Left ventricle myocardium inferior (tissue), 1 donor: Measurements from ENCODE around the gene PCDHB1. TPM values are rescaled to one million over a fixed set of nuclear protein-coding genes. Genes with fewer than 3 reads are reported as not detected.

ENCODE experiments used
- DNase-seq: peaks from one replicate; pipeline ENCODE4 v3.0.0-alpha.2; 2020
- H3K27ac ChIP-seq: fragments of 200-600 bp; replicated peaks from 2 replicates; pipeline ENCODE4 v1.8.0; 2021
- H3K27me3 ChIP-seq: fragments of 200-600 bp; 2 replicates; pipeline ENCODE4 v1.8.0; 2021; ENCODE audit warnings: low read depth
- H3K36me3 ChIP-seq: fragments of 200-600 bp; 2 replicates; pipeline ENCODE4 v1.8.0; 2021
- H3K4me1 ChIP-seq: fragments of 200-600 bp; 2 replicates; pipeline ENCODE4 v1.8.0; 2021
- H3K4me3 ChIP-seq: fragments of 200-600 bp; 2 replicates; pipeline ENCODE4 v1.8.0; 2021; ENCODE audit warnings: mild to moderate bottlenecking, moderate library complexity
- H3K9me3 ChIP-seq: fragments of 200-600 bp; replicated peaks from 2 replicates; pipeline ENCODE4 v1.8.0; 2021
- intact Hi-C: fragments of 100-400 bp; cut with micrococcal nuclease; formaldehyde crosslinking; loops from one replicate; pipeline ENCODE4 v1.11.0; 2022
- total RNA-seq: library from RNA; stranded (reverse); fragmentation: NEBNext Ultra II Directional; extraction: Animal tissue kit (Norgen Biotek cat#: 25700); gene quantifications from one replicate; pipeline ENCODE4 v1.2.1, GENCODE V29; 2021
- TF ChIP-seq, protein P1 (sequence below): fragments of 200-600 bp; IDR thresholded peaks from 2 replicates; pipeline ENCODE4 v1.8.0; 2021; ENCODE audit warnings: antibody characterized with exemption, mild to moderate bottlenecking, borderline replicate concordance
- donor health status: DM: no; HTN: yes; CAD: no; lungs with severe emphysema.

Gene PCDHB1
- total RNA-seq, 1 donor from 2014 or later = not detected

DNA sequence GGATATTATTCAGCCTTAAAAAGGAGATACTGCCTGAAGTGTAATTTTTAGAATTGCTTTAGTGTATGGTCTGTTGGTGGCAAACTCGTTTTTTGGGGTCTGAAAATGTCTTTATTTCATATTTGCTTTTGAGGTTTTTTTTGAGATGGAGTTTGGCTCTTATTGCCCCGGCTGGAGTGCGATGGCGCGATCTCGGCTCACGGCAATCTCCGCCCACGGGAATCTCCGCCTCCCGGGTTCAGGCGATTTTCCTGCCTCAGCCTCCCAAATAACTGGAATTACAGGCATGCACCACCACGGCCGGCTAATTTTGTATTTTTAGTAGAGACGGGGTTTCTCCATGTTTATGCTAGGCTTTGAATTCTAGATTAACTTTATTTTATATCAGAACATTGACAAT is 20.2 kb upstream of the PCDHB1 start:
- intact Hi-C loops = no loop called here
- Histone ChIP-seq H3K27me3 (peaks cover 25% of the 10 kb centered on the region), H3K36me3 (no peaks in the 10 kb centered on the region), H3K27ac (no peak overlapping the region), H3K4me3 (no peak overlapping the region), H3K9me3 (no peaks in the 10 kb centered on the region), H3K4me1 (no peaks in the 10 kb centered on the region)
- DNase-seq = no peak
- TF ChIP-seq, protein P1, sequence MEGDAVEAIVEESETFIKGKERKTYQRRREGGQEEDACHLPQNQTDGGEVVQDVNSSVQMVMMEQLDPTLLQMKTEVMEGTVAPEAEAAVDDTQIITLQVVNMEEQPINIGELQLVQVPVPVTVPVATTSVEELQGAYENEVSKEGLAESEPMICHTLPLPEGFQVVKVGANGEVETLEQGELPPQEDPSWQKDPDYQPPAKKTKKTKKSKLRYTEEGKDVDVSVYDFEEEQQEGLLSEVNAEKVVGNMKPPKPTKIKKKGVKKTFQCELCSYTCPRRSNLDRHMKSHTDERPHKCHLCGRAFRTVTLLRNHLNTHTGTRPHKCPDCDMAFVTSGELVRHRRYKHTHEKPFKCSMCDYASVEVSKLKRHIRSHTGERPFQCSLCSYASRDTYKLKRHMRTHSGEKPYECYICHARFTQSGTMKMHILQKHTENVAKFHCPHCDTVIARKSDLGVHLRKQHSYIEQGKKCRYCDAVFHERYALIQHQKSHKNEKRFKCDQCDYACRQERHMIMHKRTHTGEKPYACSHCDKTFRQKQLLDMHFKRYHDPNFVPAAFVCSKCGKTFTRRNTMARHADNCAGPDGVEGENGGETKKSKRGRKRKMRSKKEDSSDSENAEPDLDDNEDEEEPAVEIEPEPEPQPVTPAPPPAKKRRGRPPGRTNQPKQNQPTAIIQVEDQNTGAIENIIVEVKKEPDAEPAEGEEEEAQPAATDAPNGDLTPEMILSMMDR = no peak

DNA sequence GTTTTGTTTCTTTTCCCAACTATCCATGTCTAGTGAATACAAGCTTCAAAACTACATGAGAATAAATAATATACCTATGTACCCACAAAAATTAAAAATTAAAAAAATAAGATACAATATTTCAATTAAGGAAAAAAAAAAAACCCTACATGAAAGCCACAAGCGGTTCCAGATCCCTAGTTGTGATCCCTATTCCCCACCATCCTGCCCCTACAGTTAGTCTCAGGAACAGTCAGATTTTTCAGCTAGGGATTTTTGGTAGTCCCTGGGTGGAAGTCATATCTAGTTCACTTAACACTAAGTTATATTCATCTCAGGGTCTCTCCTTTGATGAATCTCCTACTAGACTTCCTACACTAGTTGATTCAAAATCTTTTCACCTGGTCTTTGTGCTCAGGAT is 18.5 kb upstream of the PCDHB1 start:
- H3K4me3 ChIP-seq = no peak overlapping the region
- TF ChIP-seq, protein P1 = no peak
- no peaks in the 10 kb centered on the region for H3K9me3 ChIP-seq
- peaks cover 25% of the 10 kb centered on the region for H3K27me3 ChIP-seq
- intact Hi-C loops = no loop called here
- no peaks in the 10 kb centered on the region for H3K36me3 ChIP-seq
- H3K27ac ChIP-seq = no peak overlapping the region
- DNase-seq = no peak
- no peaks in the 10 kb centered on the region for H3K4me1 ChIP-seq

DNA sequence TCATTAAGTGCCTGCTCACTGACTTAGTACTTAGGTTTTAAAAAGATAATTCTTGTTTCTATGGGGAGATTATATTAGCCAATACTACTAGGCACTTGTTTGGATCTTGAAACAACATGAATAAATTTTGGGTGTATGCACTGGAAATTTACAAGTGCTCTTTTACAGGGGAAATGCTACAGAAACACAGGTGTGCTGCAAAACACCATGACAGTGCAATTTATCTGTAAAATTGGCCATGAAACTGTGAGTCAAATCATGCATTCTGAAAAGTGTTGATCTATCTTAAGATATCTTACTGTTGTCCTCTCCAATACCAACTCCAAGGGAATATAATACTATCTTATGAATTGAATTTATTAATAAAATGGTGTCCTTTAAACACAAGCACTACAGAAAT is 12.1 kb upstream of the PCDHB1 start:
- H3K4me3 ChIP-seq = no peak overlapping the region
- no peak overlapping the region for H3K27ac ChIP-seq
- DNase-seq = no peak
- H3K4me1 ChIP-seq = peaks cover 13% of the 10 kb centered on the region
- TF ChIP-seq, protein P1 = no peak
- H3K36me3 ChIP-seq = no peaks in the 10 kb centered on the region
- peaks cover 19% of the 10 kb centered on the region for H3K27me3 ChIP-seq
- intact Hi-C loops = no loop called here
- no peaks in the 10 kb centered on the region for H3K9me3 ChIP-seq

DNA sequence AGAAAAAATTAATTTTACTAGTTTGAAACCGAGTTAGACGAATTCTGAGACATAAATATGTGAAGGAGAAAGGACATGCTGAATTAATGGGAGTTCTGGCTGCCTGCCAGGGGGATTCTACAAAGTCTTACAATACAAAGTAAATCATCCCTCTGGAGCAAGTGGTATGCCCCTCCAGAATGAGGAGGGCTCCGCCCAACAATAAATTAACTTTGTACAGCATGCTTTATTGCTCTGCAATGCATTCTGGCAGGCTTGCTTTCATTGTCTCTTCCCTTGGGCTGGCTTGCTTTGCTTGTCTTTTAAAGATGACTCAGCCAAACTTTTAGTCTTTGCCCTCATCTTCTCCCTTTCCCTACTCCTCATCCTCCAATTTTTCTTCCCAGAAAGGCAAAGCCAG is 11.7 kb upstream of the PCDHB1 start:
- Histone ChIP-seq H3K27me3 (peaks cover 23% of the 10 kb centered on the region), H3K4me3 (no peak overlapping the region), H3K27ac (no peak overlapping the region)

DNA sequence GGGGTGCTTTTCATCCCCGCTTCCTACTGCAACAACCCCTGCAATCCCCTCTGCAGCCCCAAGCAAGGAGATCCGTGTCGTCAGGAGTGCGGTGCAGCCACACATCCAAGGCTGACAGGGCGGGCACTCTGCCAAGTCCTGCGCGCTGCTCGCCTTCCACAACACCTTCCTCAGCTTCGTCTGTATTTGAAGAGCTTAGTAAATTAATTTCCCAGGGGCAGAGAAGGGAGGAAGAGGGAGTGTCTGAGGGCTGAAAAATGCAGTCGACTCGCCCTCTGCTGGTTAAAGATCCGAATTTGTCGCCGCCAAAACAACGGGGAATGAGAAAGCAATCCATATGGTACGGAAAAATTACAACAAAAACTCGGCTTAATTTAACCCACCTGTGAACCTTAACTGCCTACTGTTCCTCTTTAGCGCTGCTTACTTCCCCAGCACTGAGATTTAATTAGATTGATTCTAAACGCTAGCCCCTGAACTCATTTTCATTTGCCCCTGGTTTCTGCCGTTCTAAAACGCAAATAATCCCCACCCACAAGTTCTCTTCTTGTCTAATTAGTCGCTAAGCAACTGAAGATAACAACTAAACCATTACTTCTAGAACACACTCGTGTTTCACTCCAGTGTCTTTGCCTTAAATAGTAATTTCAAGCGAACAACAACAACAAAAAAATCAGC is 10.9 kb upstream of the PCDHB1 start:
- H3K27ac ChIP-seq = no peak overlapping the region
- peak overlapping the region; percentile 53 for H3K4me3 ChIP-seq
- DNase-seq = peak; percentile 20
- no peaks in the 10 kb centered on the region for H3K9me3 ChIP-seq
- TF ChIP-seq, protein P1 = peak; percentile 45
- H3K4me1 ChIP-seq = peaks cover 13% of the 10 kb centered on the region
- intact Hi-C loops = no loop called here
- no peaks in the 10 kb centered on the region for H3K36me3 ChIP-seq
- H3K27me3 ChIP-seq = peaks cover 30% of the 10 kb centered on the region

More for the DNA sequence above, 11.7 kb upstream of the PCDHB1 start:
- TF ChIP-seq, protein P1 = no peak
- intact Hi-C loops = no loop called here
- Histone ChIP-seq H3K4me1 (peaks cover 13% of the 10 kb centered on the region), H3K9me3 (no peaks in the 10 kb centered on the region), H3K36me3 (no peaks in the 10 kb centered on the region)
- DNase-seq = no peak
